ENCODE data around the gene POU2F1. TPM values are rescaled to one million over a fixed set of nuclear protein-coding genes. Genes with fewer than 3 reads are reported as not detected.

Gene POU2F1
- polyA plus RNA-seq, 1 donor (not counting 4 experiments of a cell fraction or from before 2014, with no cell fraction given), result 3.2 TPM

DNA sequence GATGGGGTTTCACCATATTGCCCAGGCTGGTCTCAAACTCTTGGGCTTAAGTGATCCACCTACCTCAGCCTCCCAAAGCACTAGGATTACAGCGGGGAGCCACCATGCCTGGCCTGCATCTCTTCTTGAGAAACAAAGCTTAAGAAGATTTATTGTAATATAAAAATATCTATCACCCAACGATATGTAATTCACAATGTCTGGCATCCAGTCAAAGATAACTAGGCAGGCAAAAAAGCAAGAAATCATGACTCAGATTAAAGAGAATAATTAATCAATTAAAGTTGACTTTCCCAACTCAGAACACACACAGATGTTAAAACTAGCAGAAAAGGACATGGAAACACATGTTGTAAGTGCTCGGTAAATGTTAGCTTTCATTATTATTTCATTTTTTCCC, 26.5 kb upstream of the POU2F1 start:
- Histone ChIP-seq H3K4me1 (ENCODE audit: control insufficient read depth, extremely low read depth, insufficient read depth, low read length) (peaks cover 19% of the 10 kb centered on the region), H4K20me1 (ENCODE audit: control insufficient read depth, extremely low read depth, insufficient read depth, low read length) (no peaks in the 10 kb centered on the region), H3K4me2 (ENCODE audit: control insufficient read depth, extremely low read depth, insufficient read depth, low read depth, low read length) (no peak overlapping the region), H3K9me1 (ENCODE audit: control insufficient read depth, extremely low read depth, insufficient read depth, low read length) (no peaks in the 10 kb centered on the region), H3K27ac (ENCODE audit: control insufficient read depth, insufficient read depth, low read length) (no peak overlapping the region), H3K9me3 (ENCODE audit: control insufficient read depth, low read depth, low read length) (no peaks in the 10 kb centered on the region), H2AFZ (ENCODE audit: control insufficient read depth, low read length) (no peak overlapping the region), H3K4me3 (ENCODE audit: control insufficient read depth in 2 of 3, extremely low read depth in 1 of 3, insufficient read depth in 2 of 3, low read depth in 1 of 3, low read length in 3 of 3) (no peak overlapping the region), H3K79me2 (ENCODE audit: control insufficient read depth, insufficient read depth, low read length) (no peaks in the 10 kb centered on the region), H3K27me3 (ENCODE audit: control insufficient read depth, extremely low read depth, insufficient read depth, low read length) (no peaks in the 10 kb centered on the region), H3K9ac (ENCODE audit: control insufficient read depth, extremely low read depth, insufficient read depth, low read length) (no peak overlapping the region), H3K36me3 (ENCODE audit: control insufficient read depth in 2 of 2, extremely low read depth in 1 of 2, insufficient read depth in 2 of 2, low read length in 2 of 2) (no peaks in the 10 kb centered on the region)
- no peak for FAIRE-seq
- TF ChIP-seq, protein P1, sequence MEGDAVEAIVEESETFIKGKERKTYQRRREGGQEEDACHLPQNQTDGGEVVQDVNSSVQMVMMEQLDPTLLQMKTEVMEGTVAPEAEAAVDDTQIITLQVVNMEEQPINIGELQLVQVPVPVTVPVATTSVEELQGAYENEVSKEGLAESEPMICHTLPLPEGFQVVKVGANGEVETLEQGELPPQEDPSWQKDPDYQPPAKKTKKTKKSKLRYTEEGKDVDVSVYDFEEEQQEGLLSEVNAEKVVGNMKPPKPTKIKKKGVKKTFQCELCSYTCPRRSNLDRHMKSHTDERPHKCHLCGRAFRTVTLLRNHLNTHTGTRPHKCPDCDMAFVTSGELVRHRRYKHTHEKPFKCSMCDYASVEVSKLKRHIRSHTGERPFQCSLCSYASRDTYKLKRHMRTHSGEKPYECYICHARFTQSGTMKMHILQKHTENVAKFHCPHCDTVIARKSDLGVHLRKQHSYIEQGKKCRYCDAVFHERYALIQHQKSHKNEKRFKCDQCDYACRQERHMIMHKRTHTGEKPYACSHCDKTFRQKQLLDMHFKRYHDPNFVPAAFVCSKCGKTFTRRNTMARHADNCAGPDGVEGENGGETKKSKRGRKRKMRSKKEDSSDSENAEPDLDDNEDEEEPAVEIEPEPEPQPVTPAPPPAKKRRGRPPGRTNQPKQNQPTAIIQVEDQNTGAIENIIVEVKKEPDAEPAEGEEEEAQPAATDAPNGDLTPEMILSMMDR (optimal IDR thresholded peaks at IDR 0.05 in 1 of 3, IDR thresholded peaks at IDR 0.05 in 1 of 3, conservative IDR thresholded peaks at IDR 0.05 in 1 of 3; ENCODE audit: extremely low read depth in 1 of 3, insufficient read depth in 2 of 3, low read length in 3 of 3), result no peak
- TF ChIP-seq EZH2 (IDR thresholded peaks at IDR 0.05; ENCODE audit: low read length), result no peak
- dilution Hi-C loops (cut with MboI; ENCODE audit: extremely low pct_ligation_motif_present, low sequenced_read_pairs), result no loop called here
- no peak for DNase-seq (ENCODE audit: low read depth, low spot score)

DNA sequence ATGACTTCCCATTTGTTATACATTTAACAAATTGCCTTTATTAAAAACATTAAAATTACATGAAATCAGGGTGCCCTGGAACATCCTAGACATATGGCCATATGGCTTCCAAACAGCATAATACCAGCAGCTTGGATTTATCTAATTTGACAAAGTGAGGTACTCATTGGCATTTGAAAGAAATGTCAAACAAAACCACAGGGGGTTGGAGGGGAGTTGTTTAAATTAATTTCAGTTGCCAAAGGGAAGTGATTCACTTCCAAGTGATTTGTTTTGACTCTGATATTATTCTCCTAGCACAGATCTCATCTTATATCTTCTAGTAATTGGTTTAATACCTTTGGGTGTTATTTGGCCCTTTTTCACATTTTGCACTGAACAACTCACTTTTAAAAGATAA, 24.5 kb upstream of the POU2F1 start:
- Histone ChIP-seq H3K9me1 (ENCODE audit: control insufficient read depth, extremely low read depth, insufficient read depth, low read length) (no peaks in the 10 kb centered on the region), H4K20me1 (ENCODE audit: control insufficient read depth, extremely low read depth, insufficient read depth, low read length) (no peaks in the 10 kb centered on the region), H2AFZ (ENCODE audit: control insufficient read depth, low read length) (no peak overlapping the region), H3K9ac (ENCODE audit: control insufficient read depth, extremely low read depth, insufficient read depth, low read length) (no peak overlapping the region), H3K4me1 (ENCODE audit: control insufficient read depth, extremely low read depth, insufficient read depth, low read length) (peaks cover 19% of the 10 kb centered on the region), H3K36me3 (ENCODE audit: control insufficient read depth in 2 of 2, extremely low read depth in 1 of 2, insufficient read depth in 2 of 2, low read length in 2 of 2) (no peaks in the 10 kb centered on the region), H3K9me3 (ENCODE audit: control insufficient read depth, low read depth, low read length) (no peaks in the 10 kb centered on the region), H3K4me2 (ENCODE audit: control insufficient read depth, extremely low read depth, insufficient read depth, low read depth, low read length) (peak overlapping the region; percentile 34), H3K79me2 (ENCODE audit: control insufficient read depth, insufficient read depth, low read length) (no peaks in the 10 kb centered on the region), H3K27ac (ENCODE audit: control insufficient read depth, insufficient read depth, low read length) (peak overlapping the region; percentile 38), H3K27me3 (ENCODE audit: control insufficient read depth, extremely low read depth, insufficient read depth, low read length) (no peaks in the 10 kb centered on the region), H3K4me3 (ENCODE audit: control insufficient read depth in 2 of 3, extremely low read depth in 1 of 3, insufficient read depth in 2 of 3, low read depth in 1 of 3, low read length in 3 of 3) (no peak overlapping the region)
- no peak for DNase-seq (ENCODE audit: low read depth, low spot score)
- dilution Hi-C loops (cut with MboI; ENCODE audit: extremely low pct_ligation_motif_present, low sequenced_read_pairs), result no loop called here
- peak; percentile 26 for FAIRE-seq
- TF ChIP-seq EZH2 (IDR thresholded peaks at IDR 0.05; ENCODE audit: low read length), result no peak
- TF ChIP-seq, protein P1 (optimal IDR thresholded peaks at IDR 0.05 in 1 of 3, IDR thresholded peaks at IDR 0.05 in 1 of 3, conservative IDR thresholded peaks at IDR 0.05 in 1 of 3; ENCODE audit: extremely low read depth in 1 of 3, insufficient read depth in 2 of 3, low read length in 3 of 3), result no peak
